GM18951 (cell line): ENCODE measurements around the gene RRM1.
"Not testable (repeated sequence)": the region's sequence is repeated elsewhere in the genome, so short reads cannot be mapped to it uniquely, and the experiment has no call there.

Experiments
- POLR2A ChIP-seq: IDR thresholded peaks from 4 replicates; pipeline ENCODE4 v1.6.1; 2011; ENCODE audit warnings: mild to moderate bottlenecking; ENCODE audit not compliant: insufficient read length, insufficient read depth; ENCODE audit errors: extremely low read depth
- in situ Hi-C: fragments of 300-500 bp; cut with MboI; formaldehyde crosslinking; loops from one replicate; pipeline ENCODE4 v1.12.0; 2022; ENCODE audit warnings: low sequenced_read_pairs, mixed read lengths, inconsistent platforms; ENCODE audit not compliant: unreplicated experiment

The RRM1 gene

GRCh38 chr11:4094348-4095291 lies at the start of gene RRM1:
Gene RRM1, plus strand, starts transcription at chr11:4094799. Its CDS starts 214 bp downstream, at chr11:4095013.
- peak; percentile 70 for TF ChIP-seq POLR2A
- in situ Hi-C loops = no loop called here

GRCh38 chr11:4044976-4045646 lies 49.5 kb upstream of the RRM1 start:
- in situ Hi-C loops = no loop called here
- no peak for TF ChIP-seq POLR2A

GRCh38 chr11:4048340-4048739 lies 46.3 kb upstream of the RRM1 start:
- in situ Hi-C loops = no loop called here

GRCh38 chr11:4049006-4049405 lies 45.6 kb upstream of the RRM1 start:
- no peak for TF ChIP-seq POLR2A
- in situ Hi-C loops = no loop called here

More at GRCh38 chr11:4048340-4048739, 46.3 kb upstream of the RRM1 start:
- no peak for TF ChIP-seq POLR2A

- TF ChIP-seq POLR2A = no peak
- in situ Hi-C loops = no loop called here
Observed at GRCh38 chr11:4050138-4050537, 44.5 kb upstream of the RRM1 start.

- in situ Hi-C loops = not testable (repeated sequence)
Observed at GRCh38 chr11:4053200-4053599, 41.4 kb upstream of the RRM1 start.

GRCh38 chr11:4054643-4055042 lies 40.0 kb upstream of the RRM1 start:
- no peak for TF ChIP-seq POLR2A
- in situ Hi-C loops = no loop called here

GRCh38 chr11:4059424-4059823 lies 35.2 kb upstream of the RRM1 start:
- no peak for TF ChIP-seq POLR2A

GRCh38 chr11:4060182-4060923 lies 34.2 kb upstream of the RRM1 start:
- no peak for TF ChIP-seq POLR2A
- in situ Hi-C loops = no loop called here

More at GRCh38 chr11:4059424-4059823, 35.2 kb upstream of the RRM1 start:
- in situ Hi-C loops = no loop called here

- TF ChIP-seq POLR2A = no peak
- in situ Hi-C loops = no loop called here
Observed at GRCh38 chr11:4061700-4062099, 32.9 kb upstream of the RRM1 start.

GRCh38 chr11:4063348-4063747 lies 31.3 kb upstream of the RRM1 start:
- TF ChIP-seq POLR2A = no peak
- in situ Hi-C loops = no loop called here

- in situ Hi-C loops = no loop called here
- no peak for TF ChIP-seq POLR2A
Observed at GRCh38 chr11:4064278-4064955, 30.2 kb upstream of the RRM1 start.

GRCh38 chr11:4065086-4065485 lies 29.5 kb upstream of the RRM1 start:
- in situ Hi-C loops = loop anchor here (5.0 kb wide), 1 partner anchor 208 kb away; the partner anchor contains the start of gene STIM1
- no peak for TF ChIP-seq POLR2A
